C1 segment of cervical spinal cord (tissue), 14 donors: ENCODE measurements around the gene NLGN1.

Source experiments
- DNase-seq, 14 donors: peaks; one replicate each; lab custom pipeline; 2025; lab: John Stamatoyannopoulos, UW

Gene NLGN1

DNA sequence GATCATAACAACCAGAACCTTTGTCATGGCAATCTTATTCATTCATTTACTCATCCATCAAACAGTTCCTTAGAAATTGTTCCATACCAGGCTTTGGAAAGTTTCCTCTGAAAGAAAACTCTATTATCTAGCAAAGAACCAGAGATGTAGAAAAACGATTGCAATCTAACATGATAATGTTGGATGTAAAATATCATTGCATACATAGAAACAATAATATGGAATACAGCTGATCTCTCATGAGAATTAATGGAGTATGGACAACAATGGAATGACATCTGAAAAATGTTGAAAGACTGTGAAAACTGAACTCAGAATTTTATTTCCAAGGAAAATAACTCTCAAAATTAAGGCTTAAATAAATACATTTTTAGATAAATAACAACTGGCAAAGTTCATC lies 665.4 kb downstream of the NLGN1 start:
- no peak for DNase-seq

DNA sequence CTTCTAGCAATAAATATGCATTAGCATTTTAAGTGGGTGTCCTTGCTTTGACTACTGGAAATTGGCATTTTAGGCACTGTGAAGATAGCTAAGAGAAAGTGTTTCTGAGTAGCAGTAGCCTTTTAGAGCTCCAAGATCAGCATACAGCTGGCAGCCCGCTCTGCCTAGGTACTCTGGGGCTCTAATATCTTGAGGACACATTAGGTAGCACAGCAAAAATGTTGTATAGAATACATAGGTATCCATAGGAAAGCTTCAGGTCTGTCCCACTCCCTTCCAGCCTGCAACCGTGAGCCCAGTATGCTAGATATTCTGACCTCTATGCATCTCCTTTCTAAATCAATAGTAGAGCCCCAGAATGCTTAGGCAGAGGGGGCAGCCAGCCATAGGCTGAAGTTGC lies 670.5 kb downstream of the NLGN1 start:
- DNase-seq: no peak

DNA sequence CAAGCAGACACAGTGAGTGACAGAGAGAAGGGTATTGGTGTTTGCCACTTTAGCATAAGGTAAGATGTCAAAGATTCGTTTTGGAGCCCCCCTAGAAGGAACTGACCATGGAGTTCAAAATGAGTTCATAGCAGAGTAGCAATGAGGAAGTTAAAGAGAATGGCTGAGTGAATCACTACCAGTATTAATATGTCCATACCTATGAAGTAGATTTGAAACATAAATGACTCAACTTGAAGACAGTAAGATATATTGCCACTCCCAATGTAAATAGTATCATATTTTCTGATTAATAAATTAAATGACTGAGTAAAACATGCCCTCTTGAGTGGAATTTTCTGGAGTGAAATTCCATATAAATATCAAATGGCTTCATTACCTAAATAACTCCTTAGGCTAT lies 675.1 kb downstream of the NLGN1 start:
- no peak for DNase-seq

DNA sequence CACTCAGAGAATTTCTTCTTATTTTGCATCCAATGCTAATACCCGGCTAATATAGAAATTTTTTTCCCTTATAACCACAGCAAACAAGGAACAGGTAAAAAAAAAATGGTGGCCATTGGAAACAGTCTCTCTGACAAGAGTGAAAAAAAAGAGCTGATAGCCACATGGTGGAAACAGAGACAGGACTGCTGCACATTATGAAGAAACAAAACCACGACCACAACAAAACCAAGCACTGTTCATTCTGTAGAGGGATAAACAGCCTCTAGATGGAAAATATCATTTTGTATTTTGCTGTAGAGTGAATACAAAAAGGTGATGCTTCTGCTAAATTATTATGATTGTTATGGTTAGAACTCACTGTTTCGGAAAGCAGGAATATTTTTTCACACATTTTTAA lies 686.2 kb downstream of the NLGN1 start:
- DNase-seq: no peak

DNA sequence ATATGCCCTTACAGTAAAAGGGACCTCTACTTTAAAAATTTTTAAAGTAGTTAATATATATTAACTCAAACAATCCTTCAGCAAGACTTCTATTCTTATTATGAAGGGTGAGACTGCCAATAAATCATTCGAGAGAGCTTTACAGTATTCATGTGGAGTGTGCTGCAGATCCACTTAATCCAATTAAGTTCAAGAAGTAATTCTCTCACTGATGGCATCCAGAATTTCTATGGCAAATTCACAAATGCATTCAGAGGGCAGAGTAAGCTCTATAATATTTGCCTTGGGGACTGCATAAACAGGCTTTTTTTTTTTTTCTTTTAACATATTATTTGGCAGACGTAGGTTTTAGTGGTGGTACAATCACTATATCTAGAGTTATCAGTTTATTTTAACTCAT lies 692.0 kb downstream of the NLGN1 start:
- no peak for DNase-seq

DNA sequence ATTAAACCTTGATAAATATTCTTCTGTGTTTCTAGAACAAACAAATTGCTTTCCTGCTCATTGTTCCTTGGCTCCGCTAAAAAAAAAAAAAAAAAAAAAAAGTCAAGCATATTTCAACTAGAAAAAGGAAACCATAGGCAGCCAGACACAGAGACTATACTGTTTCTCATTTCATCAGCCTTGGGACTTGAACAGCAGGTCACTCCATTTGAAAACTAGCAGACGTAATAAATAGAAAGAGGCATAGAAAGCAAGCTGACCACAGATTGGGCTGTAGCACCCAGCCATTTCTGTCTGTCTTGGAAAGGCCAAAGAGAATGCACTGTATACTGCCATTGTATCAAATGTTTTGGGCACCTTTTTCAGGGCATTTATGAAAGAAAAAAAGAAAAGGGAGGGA lies 697.1 kb downstream of the NLGN1 start:
- no peak for DNase-seq

DNA sequence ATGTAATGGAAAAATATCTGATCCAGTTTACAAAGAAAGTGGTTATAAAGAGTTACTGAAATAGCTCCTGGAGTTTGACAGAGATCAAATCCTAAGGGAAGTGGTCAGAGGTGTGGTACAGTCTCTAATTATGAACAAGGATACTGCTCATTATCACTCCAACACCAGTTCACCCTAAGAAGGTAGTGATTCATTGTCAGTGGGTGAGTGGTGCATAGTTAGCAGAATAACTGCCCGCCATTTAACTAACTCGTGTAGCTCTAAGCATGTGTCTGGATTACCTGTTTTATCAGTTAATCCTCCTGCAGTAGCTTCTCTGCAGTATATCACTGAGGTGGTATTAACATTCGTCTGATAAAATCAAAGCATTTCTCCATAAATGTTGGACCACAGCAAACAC lies 700.1 kb downstream of the NLGN1 start:
- DNase-seq: no peak

DNA sequence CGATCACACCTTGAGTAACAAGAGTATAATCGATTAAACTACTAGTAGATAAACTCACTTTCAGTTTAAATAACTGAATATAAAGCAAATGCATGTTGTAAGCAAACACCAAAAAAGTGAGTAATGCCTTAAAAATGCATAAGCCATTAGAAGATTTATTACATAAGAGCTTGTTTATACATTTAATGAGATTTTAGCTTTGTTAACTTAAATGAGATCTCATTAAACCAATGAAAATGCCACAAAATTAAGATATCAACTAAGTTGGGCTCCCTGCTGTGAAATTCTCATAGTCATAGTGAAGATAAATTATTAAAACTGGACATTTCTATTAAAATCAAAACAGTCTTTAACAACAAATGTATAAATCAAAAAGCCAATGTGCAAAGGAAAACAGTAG lies 701.2 kb downstream of the NLGN1 start:
- no peak for DNase-seq

DNA sequence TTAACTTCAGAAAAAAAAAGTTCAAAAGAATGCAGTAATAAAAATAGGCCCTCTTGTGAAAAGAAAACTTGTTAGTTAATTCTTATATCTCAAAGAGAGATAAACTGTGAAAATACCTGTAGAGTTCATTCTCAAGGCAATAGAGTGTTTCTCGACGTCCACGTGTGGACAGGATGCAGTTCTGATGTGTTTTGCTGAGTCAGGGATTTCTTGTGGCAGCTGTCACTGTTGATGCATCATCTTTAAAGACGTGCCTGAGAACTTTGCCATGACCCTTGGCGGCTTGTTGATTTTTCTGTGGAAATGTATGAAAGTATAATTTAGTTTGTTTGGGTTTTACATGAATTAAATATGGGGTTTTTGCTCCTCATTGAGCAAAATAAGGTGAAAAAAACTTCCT lies 702.2 kb downstream of the NLGN1 start:
- no peak for DNase-seq

DNA sequence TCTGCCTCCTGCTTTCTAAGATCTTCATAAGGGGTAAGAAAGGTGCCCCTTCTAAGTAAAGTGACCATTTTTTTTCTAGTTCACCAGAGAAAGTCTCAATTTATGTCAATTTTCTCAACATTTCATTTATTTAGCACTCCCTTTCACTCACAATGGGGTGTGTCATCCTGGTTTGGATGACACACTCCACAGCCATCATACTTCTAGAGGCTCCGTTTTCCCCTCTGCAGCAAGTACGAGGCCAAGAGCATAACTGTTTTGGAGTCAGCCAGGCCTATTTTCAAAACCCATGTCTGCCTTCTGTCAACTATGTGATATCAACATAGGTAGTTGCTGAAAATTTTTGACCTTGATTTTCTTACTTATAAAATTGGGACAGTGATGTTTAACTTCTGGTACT lies 703.2 kb downstream of the NLGN1 start:
- no peak for DNase-seq

DNA sequence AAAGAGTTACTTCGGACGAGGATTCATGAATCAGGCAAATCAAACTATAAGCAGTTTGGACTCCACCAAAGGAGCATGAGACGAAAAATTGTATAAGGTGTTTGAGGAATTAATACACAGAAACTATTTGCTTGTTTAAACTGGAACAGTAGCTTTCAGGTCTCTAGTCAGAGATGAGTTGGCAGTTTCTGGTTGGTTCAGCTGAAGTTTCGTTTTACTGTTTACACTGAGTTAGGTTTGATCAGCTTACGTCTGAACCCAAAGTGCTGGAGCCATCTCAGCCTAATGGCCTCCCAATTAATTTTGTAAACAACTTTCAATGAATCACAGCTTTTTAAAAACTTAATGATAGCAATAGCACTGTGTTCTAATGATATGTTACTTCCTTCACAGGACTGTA lies 703.7 kb downstream of the NLGN1 start:
- DNase-seq: no peak

DNA sequence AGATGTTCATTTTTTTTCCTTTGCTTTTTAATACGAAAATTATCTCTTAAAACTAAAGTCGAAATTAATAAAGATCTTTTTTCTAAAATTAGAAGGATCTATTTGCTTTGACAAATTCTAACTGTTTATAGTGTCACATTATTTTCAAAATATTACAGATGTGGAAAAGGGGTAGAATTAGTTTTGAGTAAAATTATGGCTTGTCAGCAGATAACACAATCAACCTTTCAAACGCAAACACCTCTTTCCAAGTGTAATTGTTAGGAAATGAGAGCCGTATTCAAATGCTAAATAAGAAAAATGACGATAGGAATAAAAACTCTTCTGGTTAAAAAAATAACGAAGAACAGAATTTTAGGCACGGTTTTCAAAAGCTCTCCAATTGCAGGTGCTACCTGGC lies 704.7 kb downstream of the NLGN1 start:
- DNase-seq: no peak

DNA sequence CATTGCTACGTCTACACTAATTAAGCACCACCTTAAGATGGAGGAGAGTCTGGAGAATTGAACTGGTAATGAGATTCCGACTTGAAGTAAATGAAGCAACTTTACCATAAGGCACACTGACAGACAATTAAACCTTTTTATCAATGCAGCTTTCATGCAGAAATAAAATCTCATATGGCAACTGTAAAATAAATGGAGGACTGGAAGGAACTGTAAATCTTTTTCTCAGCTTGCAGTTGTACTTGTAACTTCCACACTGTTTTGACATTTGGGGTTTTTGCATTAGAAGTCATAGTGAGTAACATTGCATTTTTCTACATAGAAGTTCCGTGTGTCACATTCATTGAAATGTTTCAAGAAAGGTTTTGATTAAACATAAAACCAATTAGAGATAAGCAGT lies 705.3 kb downstream of the NLGN1 start:
- DNase-seq: no peak

DNA sequence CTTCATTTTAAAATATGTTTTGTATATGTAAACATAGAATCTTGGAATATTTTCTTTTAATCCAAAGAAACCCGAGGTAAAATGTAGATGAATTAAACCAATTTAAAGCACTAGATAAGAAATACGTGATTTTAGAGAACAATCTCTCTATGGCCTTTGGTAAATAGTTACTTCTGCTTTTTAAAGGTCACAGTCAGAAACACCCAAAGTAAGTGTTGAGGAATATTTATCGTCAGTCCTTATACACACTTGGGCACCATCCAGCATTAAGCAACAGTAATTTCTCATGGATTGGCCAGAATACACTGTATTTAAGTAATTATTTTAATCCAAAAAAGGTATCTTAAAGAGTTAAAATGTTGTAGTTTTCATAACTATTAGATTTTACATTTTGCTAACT lies 713.2 kb downstream of the NLGN1 start:
- no peak for DNase-seq

DNA sequence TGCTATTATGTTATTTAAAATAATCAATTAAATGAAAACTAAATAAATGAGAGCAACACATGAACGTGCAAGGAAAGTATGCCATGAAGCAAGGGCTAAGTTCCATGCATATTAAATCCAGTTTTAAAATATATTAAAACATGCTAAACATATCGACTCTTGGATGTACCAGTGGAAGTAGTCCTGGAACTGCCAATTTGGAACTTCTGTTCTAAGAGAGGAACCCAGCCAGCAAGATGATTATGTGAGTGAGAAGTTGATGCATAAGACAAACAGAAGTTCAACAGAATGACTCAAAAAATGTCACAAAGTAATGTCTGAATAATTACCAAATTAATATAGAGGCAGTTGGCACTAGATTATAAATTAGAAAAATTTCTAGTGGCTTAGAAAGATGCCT lies 714.2 kb downstream of the NLGN1 start:
- DNase-seq: no peak

DNA sequence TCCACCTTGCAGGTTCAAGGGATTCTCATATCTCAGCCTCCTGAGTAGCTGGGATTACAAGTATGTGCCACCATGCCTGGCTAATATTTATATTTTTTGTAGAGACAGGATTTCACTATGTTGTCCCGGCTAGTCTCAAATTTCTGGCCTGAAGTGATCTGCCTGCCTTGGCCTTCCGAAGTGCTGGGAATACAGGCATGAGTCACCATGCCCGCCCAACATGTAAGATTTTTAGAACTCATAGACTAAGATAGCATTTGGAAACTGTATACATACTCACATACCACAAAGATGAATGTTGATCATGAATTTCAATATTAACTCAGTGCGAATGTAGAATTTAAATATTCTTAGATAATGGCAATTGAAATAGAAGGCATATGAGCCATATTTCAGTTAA lies 718.9 kb downstream of the NLGN1 start:
- no peak for DNase-seq

DNA sequence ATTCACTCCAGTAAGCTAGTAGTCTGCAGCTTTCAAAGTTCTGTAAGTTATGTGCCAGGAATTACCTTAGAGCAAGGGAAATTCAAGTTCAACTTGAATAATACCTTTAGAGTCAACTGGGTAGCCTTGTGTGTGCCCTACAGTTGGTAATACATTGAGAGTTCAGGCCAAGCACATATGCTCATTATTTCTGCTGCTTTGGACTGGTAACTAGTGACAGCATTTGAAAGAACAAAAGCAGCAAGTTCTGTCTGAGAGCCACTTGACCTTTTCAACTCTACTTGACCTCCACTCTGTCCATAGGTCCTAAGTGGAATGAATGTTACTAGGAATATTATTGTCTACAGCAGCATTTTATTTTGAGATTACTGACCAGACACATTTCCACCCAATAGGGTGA lies 723.5 kb downstream of the NLGN1 start:
- DNase-seq: no peak

DNA sequence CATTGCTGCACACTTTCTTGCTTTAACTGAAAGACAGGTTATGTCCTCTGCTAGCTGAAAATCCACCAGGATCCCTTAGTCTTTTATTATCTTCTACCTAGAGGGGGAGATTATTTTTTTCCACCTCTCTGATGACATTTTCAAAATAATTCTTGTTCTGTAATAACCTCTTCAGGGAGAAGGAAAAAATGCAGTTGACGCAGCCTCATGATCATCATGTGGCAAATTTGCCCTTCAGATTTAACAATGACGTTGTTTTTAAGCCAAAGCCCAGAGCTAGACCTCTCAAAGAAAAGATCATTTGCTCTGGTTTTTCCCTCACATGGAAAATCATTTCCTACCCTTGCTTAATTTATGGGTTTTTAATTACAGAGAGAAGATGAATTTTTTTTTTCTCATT lies 724.9 kb downstream of the NLGN1 start:
- no peak for DNase-seq

DNA sequence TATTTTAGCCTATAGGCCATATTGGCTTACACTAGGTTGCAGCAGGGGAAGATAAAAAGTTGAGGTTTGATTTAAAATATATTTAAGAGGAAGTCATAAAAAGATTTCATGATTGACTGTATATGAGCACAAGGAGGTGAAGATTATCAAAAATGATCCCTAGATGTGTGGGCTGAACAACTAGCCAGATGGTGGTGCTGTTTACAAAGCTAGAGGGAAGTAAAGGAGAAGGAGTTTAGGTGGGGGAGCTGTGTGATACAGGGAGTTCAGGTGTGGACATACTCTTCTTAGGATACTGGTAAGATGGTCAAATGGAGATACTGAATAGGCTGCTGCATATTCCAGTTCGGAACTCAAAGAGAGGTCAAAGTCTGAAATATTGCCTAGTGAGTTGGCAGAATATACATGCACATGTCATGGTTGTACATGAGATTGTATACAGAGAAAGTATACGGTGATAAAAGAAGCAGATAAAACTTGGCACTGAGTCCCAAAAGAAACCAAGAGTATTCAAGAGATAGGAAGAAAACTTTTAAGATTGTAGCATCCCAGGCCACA lies 727.8 kb downstream of the NLGN1 start:
- DNase-seq: no peak

DNA sequence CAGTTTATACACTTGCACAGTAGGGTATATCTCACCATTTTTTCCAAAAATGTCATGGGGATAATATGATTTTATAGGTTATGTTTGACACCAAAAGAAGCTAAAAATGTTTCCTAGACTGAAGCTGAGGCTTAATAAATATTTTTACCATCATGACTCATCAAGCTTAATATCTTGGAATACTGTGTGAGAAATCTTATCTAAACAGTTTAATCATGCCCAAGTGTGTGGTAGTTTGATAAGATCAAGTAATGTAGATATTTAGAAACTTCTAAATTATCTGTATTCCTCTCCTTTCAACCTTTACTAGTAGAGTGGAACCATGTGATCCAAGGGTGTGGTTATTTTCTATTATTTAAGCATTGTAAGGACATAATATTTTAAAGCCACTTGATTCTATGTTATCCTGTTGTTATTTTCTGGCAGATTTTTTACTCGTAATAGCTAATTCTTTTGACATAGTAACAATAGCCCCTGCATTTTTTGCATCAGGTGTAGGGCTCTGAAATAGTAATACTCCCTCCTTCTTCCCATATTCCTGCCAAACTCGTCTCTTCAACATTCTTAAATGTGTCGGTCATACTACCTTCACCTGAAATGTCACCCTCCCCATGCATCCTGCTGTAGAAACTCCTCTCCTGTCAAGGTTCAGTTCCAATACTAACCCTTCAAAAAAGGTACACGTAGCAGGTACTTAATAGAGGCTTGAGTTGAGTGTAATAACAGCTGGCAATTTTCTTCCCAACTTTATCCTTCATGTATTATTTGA lies 729.6 kb downstream of the NLGN1 start:
- DNase-seq: no peak

DNA sequence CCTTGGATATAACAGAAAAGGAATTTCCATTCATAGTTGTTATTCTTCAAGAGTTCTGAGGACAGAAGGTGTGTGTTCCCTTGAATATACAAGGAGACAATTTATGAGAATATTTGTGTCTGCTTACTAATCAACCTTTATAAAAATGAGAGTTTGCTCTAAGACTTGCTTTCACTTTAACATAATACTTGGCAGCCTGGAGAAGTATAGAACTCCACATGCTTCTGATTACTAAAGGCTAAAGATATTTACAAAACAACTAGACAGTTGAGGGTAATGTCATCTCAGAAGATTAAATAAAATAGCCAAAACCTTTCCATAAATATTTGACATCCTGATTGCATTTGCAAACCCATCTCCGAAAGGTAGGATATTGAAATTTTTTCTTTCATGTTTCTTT lies 734.5 kb downstream of the NLGN1 start:
- no peak for DNase-seq

DNA sequence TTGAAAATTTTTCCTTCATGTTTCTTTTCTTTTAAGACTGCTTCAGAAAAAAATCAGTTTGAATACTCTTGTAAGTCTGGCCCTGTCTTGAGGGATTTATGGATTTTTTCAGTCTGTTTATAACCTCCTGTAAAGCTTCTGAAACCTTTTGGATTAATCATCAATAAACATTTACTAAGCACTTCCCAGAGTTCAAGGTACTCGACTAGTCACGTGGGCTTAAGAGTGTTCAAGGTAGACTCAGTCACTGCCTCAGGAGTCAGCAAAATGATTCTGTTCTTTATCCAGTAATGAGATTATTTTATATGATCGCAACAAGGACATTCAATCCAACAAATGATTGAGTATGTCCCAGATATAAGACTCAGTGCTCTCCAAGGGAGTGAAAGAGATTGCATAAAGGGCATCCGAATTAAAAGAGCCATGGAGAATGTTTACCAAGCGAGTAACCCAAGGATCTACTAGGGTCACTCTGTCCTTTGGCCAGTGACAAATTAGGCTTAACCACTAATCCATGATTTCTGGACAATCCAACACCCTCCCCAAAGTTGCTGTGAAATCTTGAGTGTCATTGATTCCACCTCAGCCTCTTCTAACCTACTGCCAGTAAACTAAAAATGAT lies 735.0 kb downstream of the NLGN1 start:
- no peak for DNase-seq

DNA sequence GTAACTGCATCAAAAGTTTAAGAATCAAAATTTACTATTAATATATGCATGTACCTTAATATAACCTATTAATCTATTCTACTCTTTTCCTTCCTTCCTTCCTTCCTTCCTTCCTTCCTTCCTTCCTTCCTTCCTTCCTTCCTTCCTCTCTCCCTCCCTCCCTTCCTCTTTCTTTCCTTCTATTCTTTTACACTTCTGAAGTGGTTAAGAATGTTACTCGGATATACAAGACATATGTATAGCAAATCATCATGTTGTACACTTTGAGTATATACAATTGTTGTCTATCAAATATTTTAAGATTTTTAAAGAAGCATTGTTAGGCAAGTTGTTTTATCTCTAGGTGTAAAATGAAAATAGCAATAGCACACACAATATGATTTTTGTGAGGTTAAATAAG lies 748.5 kb downstream of the NLGN1 start:
- DNase-seq: no peak
